ENCODE data around the gene EDA.

GRCh38 chrX:70039758-70040157, 423.8 kb downstream of the EDA start:
- TF ChIP-seq CTCF (IDR thresholded peaks at IDR 0.05; ENCODE audit: low read depth, low read length) (no peak), POLR2A (IDR thresholded peaks at IDR 0.05; ENCODE audit: extremely low read depth, insufficient read length) (no peak), MAX (IDR thresholded peaks at IDR 0.05; ENCODE audit: low read depth, low read length) (no peak)

All from NB4 (cell line).